Fibroblast of lung (primary cell): ENCODE results near the gene COG2. TPM values are rescaled to one million over a fixed set of nuclear protein-coding genes. Genes with fewer than 3 reads are reported as not detected.

ENCODE experiments used
- DNase-seq, 2 donors: peaks; one replicate each; pipeline versions ENCODE4 v3.0.0 to v3.0.0-alpha.2; 2010; ENCODE audit warnings: low read depth in 2 of 2
- H2AFZ ChIP-seq: 2 replicates; pipeline ENCODE4 v1.5.1; 2012; ENCODE audit warnings: low read length, control low read depth, inconsistent platforms
- H3K27ac ChIP-seq: 2 replicates; pipeline ENCODE4 v1.5.1; 2011; ENCODE audit warnings: low read length, control low read depth; ENCODE audit not compliant: insufficient read depth
- H3K27me3 ChIP-seq: 2 replicates; pipeline ENCODE4 v1.5.1; 2011; ENCODE audit warnings: mild to moderate bottlenecking, low read length; ENCODE audit not compliant: control insufficient read depth, insufficient read depth
- H3K36me3 ChIP-seq: 2 replicates; pipeline ENCODE4 v1.5.1; 2011; ENCODE audit warnings: low read length; ENCODE audit not compliant: control insufficient read depth, insufficient read depth
- H3K4me1 ChIP-seq: 2 replicates; pipeline ENCODE4 v1.5.1; 2011; ENCODE audit warnings: low read length; ENCODE audit not compliant: control insufficient read depth, insufficient read depth; ENCODE audit errors: extremely low read depth
- H3K4me2 ChIP-seq: 2 replicates; pipeline ENCODE4 v1.5.1; 2011; ENCODE audit warnings: low read length, control low read depth; ENCODE audit not compliant: insufficient read depth; ENCODE audit errors: extremely low read depth
- H3K4me3 ChIP-seq, 4 experiments: fragments of 200-600 bp in 1 of 4; sonication (generic) in 1 of 4; replicated peaks in 1 of 4; 2 replicates each; pipeline ENCODE4 v1.5.1; 2011 to 2016; ENCODE audit warnings: low read length in 4 of 4, low read depth in 3 of 4, mild to moderate bottlenecking in 3 of 4, control low read depth in 2 of 4, inconsistent platforms in 1 of 4, mixed read lengths in 1 of 4; ENCODE audit not compliant: insufficient read depth in 1 of 4; ENCODE audit errors: control extremely low read depth in 1 of 4
- H3K79me2 ChIP-seq: 2 replicates; pipeline ENCODE4 v1.5.1; 2012; ENCODE audit warnings: mild to moderate bottlenecking, low read length, inconsistent platforms; ENCODE audit not compliant: control insufficient read depth, insufficient read depth
- H3K9ac ChIP-seq: 2 replicates; pipeline ENCODE4 v1.5.1; 2011; ENCODE audit warnings: mild to moderate bottlenecking, low read length, control low read depth; ENCODE audit not compliant: insufficient read depth
- H3K9me3 ChIP-seq: 2 replicates; pipeline ENCODE4 v1.5.1; 2012; ENCODE audit warnings: low read depth, low read length; ENCODE audit not compliant: control insufficient read depth, insufficient read depth
- H4K20me1 ChIP-seq: 2 replicates; pipeline ENCODE4 v1.5.1; 2011; ENCODE audit warnings: low read length; ENCODE audit not compliant: control insufficient read depth, insufficient read depth; ENCODE audit errors: extremely low read depth
- CTCF ChIP-seq, 2 donors: IDR thresholded peaks in 1 of 2; conservative IDR thresholded peaks in 1 of 2; 1 replicate in 1 of 2; 2 replicates in 1 of 2; pipeline ENCODE4 v1.5.1; 2011 to 2012; ENCODE audit warnings: low read length in 2 of 2, control low read depth in 1 of 2, inconsistent platforms in 1 of 2, low read depth in 1 of 2, mild to moderate bottlenecking in 1 of 2
- EZH2 ChIP-seq: IDR thresholded peaks from 2 replicates; pipeline ENCODE4 v1.5.1; 2012; ENCODE audit warnings: low read length, control low read depth, mild to moderate bottlenecking; ENCODE audit errors: missing control alignments
- polyA plus RNA-seq, 2 donors: library from polyadenylated mRNA; depleted of rRNA in 1 of 2; stranded (reverse) in 1 of 2; unstranded in 1 of 2; fragments of >200 nt; gene quantifications; 2 replicates each; pipeline ENCODE4 v1.2.1, GENCODE V29; 2011 to 2012; ENCODE audit warnings: missing spikeins in 1 of 2
- total RNA-seq: library from RNA; depleted of rRNA; stranded (reverse); fragments of >200 nt; gene quantifications from 2 replicates; pipeline ENCODE4 v1.2.1, GENCODE V29; 2014

Gene COG2
- total and polyA plus RNA-seq, 2 donors (not counting 1 experiment from before 2014, with no cell fraction given): 15.4 to 21.5 TPM

GRCh38 chr1:230690101-230690500, 47.8 kb downstream of the COG2 start:
- H3K27ac ChIP-seq: no peak overlapping the region
- H3K9ac ChIP-seq: no peak overlapping the region
- no peak overlapping the region for H3K4me3 ChIP-seq
- H3K4me2 ChIP-seq: no peak overlapping the region
- H3K4me1 ChIP-seq: no peaks in the 10 kb centered on the region
- no peaks in the 10 kb centered on the region for H4K20me1 ChIP-seq
- DNase-seq: no peak
- H2AFZ ChIP-seq: no peak overlapping the region
- H3K27me3 ChIP-seq: no peaks in the 10 kb centered on the region
- peaks cover 4% of the 10 kb centered on the region for H3K36me3 ChIP-seq
- no peaks in the 10 kb centered on the region for H3K9me3 ChIP-seq
- TF ChIP-seq CTCF (conservative IDR thresholded peaks at IDR 0.05 in 1 of 2, IDR thresholded peaks at IDR 0.05 in 1 of 2; ENCODE audit: low read depth in 1 of 2, low read length in 2 of 2) (no peak), EZH2 (no peak)
- H3K79me2 ChIP-seq: no peaks in the 10 kb centered on the region

- TF ChIP-seq EZH2: no peak
- TF ChIP-seq CTCF (conservative IDR thresholded peaks at IDR 0.05 in 1 of 2, IDR thresholded peaks at IDR 0.05 in 1 of 2; ENCODE audit: low read depth in 1 of 2, low read length in 2 of 2): no peak
- Histone ChIP-seq H3K27ac (no peak overlapping the region), H3K4me1 (no peaks in the 10 kb centered on the region), H3K27me3 (no peaks in the 10 kb centered on the region), H3K4me2 (no peak overlapping the region), H3K9me3 (no peaks in the 10 kb centered on the region), H4K20me1 (no peaks in the 10 kb centered on the region), H3K36me3 (peaks cover 4% of the 10 kb centered on the region), H3K9ac (no peak overlapping the region), H3K4me3 (no peak overlapping the region), H3K79me2 (no peaks in the 10 kb centered on the region), H2AFZ (no peak overlapping the region)
- no peak for DNase-seq
These were observed 49.3 kb downstream of the COG2 start for GRCh38 chr1:230691615-230692014.

- Histone ChIP-seq H3K4me2 (no peak overlapping the region), H3K4me1 (no peaks in the 10 kb centered on the region), H3K36me3 (peaks cover 4% of the 10 kb centered on the region), H4K20me1 (no peaks in the 10 kb centered on the region), H2AFZ (no peak overlapping the region), H3K9me3 (no peaks in the 10 kb centered on the region), H3K27ac (no peak overlapping the region), H3K79me2 (no peaks in the 10 kb centered on the region), H3K9ac (no peak overlapping the region), H3K27me3 (no peaks in the 10 kb centered on the region), H3K4me3 (no peak overlapping the region)
- TF ChIP-seq CTCF (conservative IDR thresholded peaks at IDR 0.05 in 1 of 2, IDR thresholded peaks at IDR 0.05 in 1 of 2; ENCODE audit: low read depth in 1 of 2, low read length in 2 of 2): no peak
- no peak for TF ChIP-seq EZH2
- no peak for DNase-seq
These were observed 50.9 kb downstream of the COG2 start for GRCh38 chr1:230693221-230693620.
